ENCODE measurements around the gene NUP93. TPM values are rescaled to one million over a fixed set of nuclear protein-coding genes. Genes with fewer than 3 reads are reported as not detected.

The NUP93 gene
- total RNA-seq, 5 donors from 2014 or later (not counting 1 experiment from before 2014, with no cell fraction given) = 52.6 to 72.4 (median 60.5) TPM

- H3K27me3 Mint-ChIP-seq = no peaks in the 10 kb centered on the region
- peaks cover 20 to 33% (median 28%) of the 10 kb centered on the region in 3 donors for H3K4me1 Mint-ChIP-seq
- 0% methylated on average over 4 of the region's 9 CpGs for WGBS (ENCODE audit: insufficient coverage)
- peaks cover 28% of the 10 kb centered on the region for H3K36me3 Mint-ChIP-seq
- ChIA-PET POLR2A (no interaction called here), CTCF (interaction anchor here in 1 of 2 donors (0.5 kb wide), 1 partner anchor 44 kb away, joined by 3 read pairs; no protein-coding TSS in a partner anchor)
- peak overlapping the region; percentile 76 to 81 for H3K27ac Mint-ChIP-seq
- peak overlapping the region in 2 of 3 donors; percentile 15 to 54 for H3K4me3 Mint-ChIP-seq
- ATAC-seq (replicated peaks in 1 of 4) (peak; percentile 40 to 73 (median 53)), DNase-seq (peak in 14 of 35 experiments; percentile 6 to 33 (median 16))
- Histone ChIP-seq H3K4me3 (ENCODE audit: control insufficient read depth in 1 of 2, extremely low read depth in 1 of 2, low read length in 1 of 2) (no peak overlapping the region), H3K27ac (ENCODE audit: low read length) (peak overlapping the region; percentile 69), H3K36me3 (ENCODE audit: control insufficient read depth in 2 of 2, extremely low read depth in 1 of 2, insufficient read depth in 1 of 2, low read length in 1 of 2) (peaks cover 0 to 19% of the 10 kb centered on the region in 2 donors), H3K9me3 (no peaks in the 10 kb centered on the region), H3K27me3 (replicated peaks in 1 of 2; ENCODE audit: control insufficient read depth in 2 of 2, extremely low read depth in 1 of 2, insufficient read depth in 2 of 2, low read length in 1 of 2) (no peaks in the 10 kb centered on the region), H3K4me1 (ENCODE audit: control insufficient read depth in 1 of 2, extremely low read depth in 1 of 2, insufficient read depth in 2 of 2, low read length in 2 of 2) (peaks cover 2 to 9% of the 10 kb centered on the region in 2 experiments)
- H3K9me3 Mint-ChIP-seq = no peaks in the 10 kb centered on the region
These were observed 117.4 kb downstream of the NUP93 start for GRCh38 chr16:56847173-56847910.

GRCh38 chr16:56848029-56848936 is 118.4 kb downstream of the NUP93 start:
- H3K9me3 ChIP-seq = no peaks in the 10 kb centered on the region
- ATAC-seq (replicated peaks in 1 of 4) = no peak
- peak overlapping the region; percentile 69 for H3K27ac ChIP-seq (ENCODE audit: low read length)

DNA sequence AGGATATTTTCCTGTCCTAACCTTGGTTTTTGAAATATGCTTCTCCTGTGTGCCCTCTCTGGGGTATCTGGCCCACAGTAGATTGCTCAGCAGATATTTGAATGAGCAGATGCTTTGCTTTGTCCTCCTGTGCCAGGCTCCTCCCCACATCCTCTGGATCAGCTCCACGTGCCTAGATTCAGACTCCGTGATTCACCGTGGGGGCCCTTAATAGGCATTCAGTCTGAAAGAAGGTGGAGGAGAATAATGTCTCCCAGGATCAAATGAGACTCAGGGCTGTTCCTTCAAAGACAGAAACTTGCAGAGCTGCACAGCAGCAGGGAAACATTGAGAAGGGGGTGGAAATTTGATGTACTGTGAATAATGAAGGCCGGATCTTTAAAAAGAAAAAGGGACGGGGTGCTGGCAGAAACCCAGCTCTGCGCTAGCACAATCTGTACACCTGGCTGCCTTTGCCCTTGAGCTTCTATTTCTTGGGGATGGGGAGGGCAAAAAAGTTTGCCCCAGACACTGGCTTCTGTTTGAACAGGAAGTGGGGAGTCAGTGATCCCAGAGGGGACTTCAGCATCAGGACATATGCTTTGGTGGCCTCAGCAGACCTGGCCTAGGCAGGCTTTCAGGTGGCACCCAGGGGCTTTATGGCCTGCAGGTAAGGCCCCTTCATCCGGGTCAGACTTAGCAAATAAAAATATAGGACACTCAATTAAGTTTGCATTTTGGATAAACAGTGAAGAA is 119.2 kb downstream of the NUP93 start:
- Mint-ChIP-seq H3K4me3 (no peak overlapping the region), H3K36me3 (peaks cover 14% of the 10 kb centered on the region), H3K27ac (peak overlapping the region; percentile 17 to 34), H3K27me3 (no peaks in the 10 kb centered on the region), H3K4me1 (peaks cover 20 to 33% (median 28%) of the 10 kb centered on the region in 3 donors), H3K9me3 (no peaks in the 10 kb centered on the region)
- Histone ChIP-seq H3K27ac (ENCODE audit: low read length) (no peak overlapping the region), H3K4me3 (ENCODE audit: control insufficient read depth in 1 of 2, extremely low read depth in 1 of 2, low read length in 1 of 2) (no peak overlapping the region), H3K27me3 (replicated peaks in 1 of 2; ENCODE audit: control insufficient read depth in 2 of 2, extremely low read depth in 1 of 2, insufficient read depth in 2 of 2, low read length in 1 of 2) (no peaks in the 10 kb centered on the region), H3K9me3 (no peaks in the 10 kb centered on the region), H3K36me3 (ENCODE audit: control insufficient read depth in 2 of 2, extremely low read depth in 1 of 2, insufficient read depth in 1 of 2, low read length in 1 of 2) (peaks cover 0 to 2% of the 10 kb centered on the region in 2 donors), H3K4me1 (ENCODE audit: control insufficient read depth in 1 of 2, extremely low read depth in 1 of 2, insufficient read depth in 2 of 2, low read length in 2 of 2) (peaks cover 2 to 9% of the 10 kb centered on the region in 2 experiments)
- DNase-seq = no peak
- ChIA-PET CTCF (interaction anchor here (0.5 to 0.7 kb wide), 2 partner anchors 20 to 30 kb away, joined by 3 read pairs; no protein-coding TSS in a partner anchor), POLR2A (no interaction called here)
- no peak for ATAC-seq (replicated peaks in 1 of 4)
- WGBS (ENCODE audit: insufficient coverage) = 90% methylated on average over 5 of the region's 7 CpGs

More at GRCh38 chr16:56848029-56848936, 118.4 kb downstream of the NUP93 start:
- Mint-ChIP-seq H3K27me3 (no peaks in the 10 kb centered on the region), H3K4me3 (peak overlapping the region in 1 of 3 donors; percentile 15), H3K9me3 (no peaks in the 10 kb centered on the region), H3K4me1 (peaks cover 20 to 33% (median 28%) of the 10 kb centered on the region in 3 donors), H3K27ac (peak overlapping the region; percentile 76 to 81), H3K36me3 (peaks cover 21% of the 10 kb centered on the region)
- Histone ChIP-seq H3K36me3 (ENCODE audit: control insufficient read depth in 2 of 2, extremely low read depth in 1 of 2, insufficient read depth in 1 of 2, low read length in 1 of 2) (peaks cover 0 to 9% of the 10 kb centered on the region in 2 donors), H3K27me3 (replicated peaks in 1 of 2; ENCODE audit: control insufficient read depth in 2 of 2, extremely low read depth in 1 of 2, insufficient read depth in 2 of 2, low read length in 1 of 2) (no peaks in the 10 kb centered on the region), H3K4me3 (ENCODE audit: control insufficient read depth in 1 of 2, extremely low read depth in 1 of 2, low read length in 1 of 2) (no peak overlapping the region), H3K4me1 (ENCODE audit: control insufficient read depth in 1 of 2, extremely low read depth in 1 of 2, insufficient read depth in 2 of 2, low read length in 2 of 2) (peaks cover 2 to 9% of the 10 kb centered on the region in 2 experiments)
- ChIA-PET POLR2A (no interaction called here), CTCF (interaction anchor here (0.5 to 0.7 kb wide), 3 partner anchors 21 to 45 kb away, joined by 3 read pairs; no protein-coding TSS in a partner anchor)
- no peak for DNase-seq
- WGBS (ENCODE audit: insufficient coverage) = 91% methylated on average over 8 of the region's 11 CpGs

DNA sequence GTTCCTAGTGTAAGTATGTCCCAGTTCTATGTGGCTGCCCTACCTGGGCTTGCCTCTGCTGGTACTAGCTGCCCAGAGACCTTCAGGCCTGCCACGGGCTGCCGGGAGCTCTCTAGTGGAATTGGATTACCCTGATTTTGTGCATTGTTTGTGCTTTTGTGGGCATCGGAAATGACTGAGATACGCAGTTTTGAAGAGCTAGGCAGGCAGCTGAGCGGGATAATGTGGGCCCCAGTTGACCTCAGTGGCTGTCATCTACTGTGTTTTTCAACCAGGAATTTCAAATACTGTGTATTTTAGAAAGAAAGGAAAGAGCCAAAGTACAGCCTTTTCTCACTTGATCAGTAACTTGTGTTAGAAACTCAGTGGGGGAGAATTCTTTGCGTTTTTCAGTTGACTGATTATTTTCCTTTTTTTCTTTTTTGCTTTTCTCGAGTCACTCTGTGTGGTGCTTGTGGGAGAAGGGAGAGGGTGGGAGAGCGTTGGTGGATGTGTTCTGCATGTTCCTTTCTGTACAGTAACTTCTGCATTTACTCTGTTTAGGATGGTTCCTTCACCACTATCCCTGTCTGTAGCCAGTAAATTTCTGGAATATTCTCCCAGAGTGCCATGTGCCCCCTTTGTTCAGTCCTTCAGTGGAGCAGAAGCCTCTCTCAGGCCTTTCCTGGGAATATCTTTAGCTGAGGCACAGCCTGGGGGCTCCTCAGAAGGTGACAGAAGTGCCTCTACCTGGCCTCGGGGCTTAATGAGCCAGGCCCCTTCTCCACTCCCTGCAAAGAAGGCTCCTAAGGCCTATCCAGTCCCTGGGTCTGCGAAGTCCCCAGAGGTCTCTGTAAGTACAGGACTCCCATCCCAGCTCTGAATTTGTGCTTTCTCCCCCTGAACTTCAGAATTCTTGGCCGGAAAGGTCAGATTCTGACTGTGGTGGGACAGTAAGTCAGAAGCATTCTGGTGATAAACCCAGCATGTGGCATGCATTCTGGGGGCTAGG is 120.1 kb downstream of the NUP93 start:
- Histone ChIP-seq H3K36me3 (ENCODE audit: control insufficient read depth in 2 of 2, extremely low read depth in 1 of 2, insufficient read depth in 1 of 2, low read length in 1 of 2) (no peaks in the 10 kb centered on the region), H3K9me3 (no peaks in the 10 kb centered on the region), H3K27ac (ENCODE audit: low read length) (no peak overlapping the region), H3K4me1 (ENCODE audit: control insufficient read depth in 1 of 2, extremely low read depth in 1 of 2, insufficient read depth in 2 of 2, low read length in 2 of 2) (peaks cover 2 to 9% of the 10 kb centered on the region in 2 experiments), H3K4me3 (ENCODE audit: control insufficient read depth in 1 of 2, extremely low read depth in 1 of 2, low read length in 1 of 2) (no peak overlapping the region), H3K27me3 (replicated peaks in 1 of 2; ENCODE audit: control insufficient read depth in 2 of 2, extremely low read depth in 1 of 2, insufficient read depth in 2 of 2, low read length in 1 of 2) (no peaks in the 10 kb centered on the region)
- Mint-ChIP-seq H3K36me3 (peaks cover 8% of the 10 kb centered on the region), H3K9me3 (no peaks in the 10 kb centered on the region), H3K4me1 (peaks cover 20 to 33% (median 28%) of the 10 kb centered on the region in 3 donors), H3K4me3 (no peak overlapping the region), H3K27ac (no peak overlapping the region), H3K27me3 (no peaks in the 10 kb centered on the region)
- ATAC-seq (replicated peaks in 1 of 4) (no peak), DNase-seq (no peak)
- POLR2A ChIA-PET = no interaction called here
- CTCF ChIA-PET = interaction anchor here in 1 of 2 donors (0.6 kb wide), 1 partner anchor 76 kb away, joined by 3 read pairs; no protein-coding TSS in a partner anchor
- WGBS (ENCODE audit: insufficient coverage) = 92% methylated on average over 8 of the region's 11 CpGs

DNA sequence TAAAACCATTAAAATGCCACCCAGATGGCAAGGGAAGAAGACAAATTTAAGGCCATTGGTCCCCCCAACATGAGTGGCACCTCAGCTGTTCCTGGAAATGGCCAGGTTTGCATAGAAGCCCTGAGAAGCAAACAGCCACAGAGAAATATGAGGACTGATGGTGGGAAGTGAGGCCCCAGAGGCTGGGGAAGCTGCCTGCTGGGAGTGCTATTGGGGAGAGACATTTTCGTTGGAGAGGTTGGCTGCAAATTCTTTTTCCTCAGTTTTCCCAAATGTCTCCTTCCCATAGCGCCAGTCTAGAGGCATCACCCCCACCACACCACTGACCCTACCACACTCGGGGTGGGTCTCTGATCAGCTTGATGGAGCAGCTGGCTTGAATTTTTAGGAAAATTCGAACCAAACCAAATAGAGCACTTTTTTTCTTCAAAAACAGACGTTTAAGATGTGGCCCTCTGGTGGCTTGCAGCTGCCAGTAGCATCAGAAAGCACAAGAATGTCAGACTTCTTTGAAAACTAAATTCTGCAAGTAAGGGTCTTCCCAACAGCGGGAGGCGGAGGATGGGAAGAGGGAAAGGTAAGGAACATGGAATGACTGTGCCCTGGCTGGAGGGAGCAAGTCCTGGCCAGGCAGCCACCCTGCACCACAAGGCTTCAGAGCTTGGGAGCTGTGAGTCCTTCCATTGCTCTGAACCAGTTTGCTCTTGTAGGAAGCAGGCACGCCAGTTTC is 121.9 kb downstream of the NUP93 start:
- Histone ChIP-seq H3K9me3 (no peaks in the 10 kb centered on the region), H3K4me1 (ENCODE audit: control insufficient read depth in 1 of 2, extremely low read depth in 1 of 2, insufficient read depth in 2 of 2, low read length in 2 of 2) (peaks cover 2 to 9% of the 10 kb centered on the region in 2 experiments), H3K4me3 (ENCODE audit: control insufficient read depth in 1 of 2, extremely low read depth in 1 of 2, low read length in 1 of 2) (no peak overlapping the region), H3K27me3 (replicated peaks in 1 of 2; ENCODE audit: control insufficient read depth in 2 of 2, extremely low read depth in 1 of 2, insufficient read depth in 2 of 2, low read length in 1 of 2) (no peaks in the 10 kb centered on the region), H3K36me3 (ENCODE audit: control insufficient read depth in 2 of 2, extremely low read depth in 1 of 2, insufficient read depth in 1 of 2, low read length in 1 of 2) (no peaks in the 10 kb centered on the region), H3K27ac (ENCODE audit: low read length) (no peak overlapping the region)
- WGBS (ENCODE audit: insufficient coverage) = 66% methylated on average over 4 of the region's 8 CpGs
- Mint-ChIP-seq H3K4me1 (peaks cover 17 to 30% (median 25%) of the 10 kb centered on the region in 3 donors), H3K27me3 (no peaks in the 10 kb centered on the region), H3K27ac (no peak overlapping the region), H3K4me3 (no peak overlapping the region), H3K9me3 (no peaks in the 10 kb centered on the region), H3K36me3 (no peaks in the 10 kb centered on the region)
- ChIA-PET POLR2A (interaction anchor here (0.5 to 0.6 kb wide), 2 partner anchors 8 to 12 kb away, joined by 3 to 4 read pairs; no protein-coding TSS in a partner anchor), CTCF (interaction anchor here (0.6 to 0.8 kb wide), 3 partner anchors 10 to 335 kb away, joined by 3 to 12 read pairs (median 4); no protein-coding TSS in a partner anchor)
- DNase-seq = no peak
- no peak for ATAC-seq (replicated peaks in 1 of 4)

Measured in T-cell (primary cell).